Body of pancreas (tissue), 4 donors: ENCODE measurements around the gene C3orf70. TPM values are rescaled to one million over a fixed set of nuclear protein-coding genes. Genes with fewer than 3 reads are reported as not detected.
A peak's percentile ranks its signal among the peaks of the same experiment; 100 is the strongest.

Source experiments
- ATAC-seq: fragments of 150-250 bp; one replicate; pipeline ENCODE4 v1.9.1; 2016
- DNase-seq, 4 donors: peaks; one replicate each; pipeline ENCODE4 v3.0.0-alpha.2; 2019
- H3K27ac ChIP-seq, 4 donors: fragments of 200-600 bp; sonication (generic); 1 replicate in 3 of 4; 2 replicates in 1 of 4; pipeline versions ENCODE4 v1.5.1 to v1.6.1; 2016 to 2019; ENCODE audit warnings: mild to moderate bottlenecking in 1 of 4, mixed read lengths in 1 of 4, moderate library complexity in 1 of 4
- H3K27me3 ChIP-seq, 2 donors: fragments of 200-600 bp; sonication (generic); one replicate each; pipeline ENCODE4 v1.6.0; 2016; ENCODE audit warnings: mild to moderate bottlenecking in 1 of 2
- H3K36me3 ChIP-seq, 2 donors: fragments of 200-600 bp; sonication (generic); replicated peaks in 1 of 2; 2 replicates each; pipeline ENCODE4 v1.5.1; 2016; ENCODE audit warnings: low read depth in 2 of 2; ENCODE audit not compliant: insufficient read depth in 1 of 2
- H3K4me1 ChIP-seq: fragments of 200-600 bp; sonication (generic); one replicate; pipeline ENCODE4 v1.6.0; 2016
- H3K4me3 ChIP-seq, 2 donors: fragments of 200-600 bp; sonication (generic); 1 replicate in 1 of 2; 2 replicates in 1 of 2; pipeline ENCODE4 v1.5.1; 2016 to 2019
- H3K9me3 ChIP-seq, 3 donors: fragments of 200-600 bp; sonication (generic); 1 replicate in 2 of 3; 2 replicates in 1 of 3; pipeline ENCODE4 v1.5.1; 2016
- CTCF ChIP-seq, 7 experiments: fragments of 450-650 bp in 4 of 7; fragments of 200-600 bp in 3 of 7; sonication (generic) in 3 of 7; IDR thresholded peaks; one replicate each; pipeline ENCODE4 v1.5.1; 2016 to 2019; ENCODE audit warnings: antibody characterized with exemption in 7 of 7
- POLR2A ChIP-seq, 3 donors: fragments of 450-650 bp; IDR thresholded peaks; one replicate each; pipeline ENCODE4 v1.6.1; 2016; ENCODE audit warnings: antibody characterized with exemption in 3 of 3, mild to moderate bottlenecking in 2 of 3
- WGBS, 2 donors: methylation state at CpG; one replicate each; pipeline ENCODE4 v1.1.5; 2017; 5-methylcytosine and 5-hydroxymethylcytosine counted together
- intact Hi-C: fragments of 100-400 bp; cut with DNase I; formaldehyde crosslinking; loops from one replicate; pipeline ENCODE4 v1.15.1; 2023
- total RNA-seq, 2 donors: library from RNA; depleted of rRNA; stranded (reverse); fragments of >200 nt; gene quantifications; one replicate each; pipeline ENCODE4 v1.1.0, GENCODE V29; 2016

The C3orf70 gene
- total RNA-seq, 2 donors from 2014 or later = 0.99 to 1.0 TPM

GRCh38 chr3:185151964-185152409 lies 873 bp downstream of the C3orf70 start:
- TF ChIP-seq POLR2A (IDR thresholded peaks at IDR 0.05) = no peak
- TF ChIP-seq CTCF (IDR thresholded peaks at IDR 0.05) = no peak
- ATAC-seq (no peak), DNase-seq (no peak)
- H3K27ac ChIP-seq = peak overlapping the region in 1 of 4 donors; percentile 41
- H3K36me3 ChIP-seq = no peaks in the 10 kb centered on the region
- intact Hi-C loops = no loop called here
- WGBS, 2 donors = 1 to 11% methylated on average over 9 of the region's 9 CpGs
- no peak overlapping the region for H3K4me3 ChIP-seq
- H3K4me1 ChIP-seq = peaks cover 20% of the 10 kb centered on the region
- H3K9me3 ChIP-seq = no peaks in the 10 kb centered on the region
- peaks cover 0 to 8% of the 10 kb centered on the region in 2 donors for H3K27me3 ChIP-seq

DNA sequence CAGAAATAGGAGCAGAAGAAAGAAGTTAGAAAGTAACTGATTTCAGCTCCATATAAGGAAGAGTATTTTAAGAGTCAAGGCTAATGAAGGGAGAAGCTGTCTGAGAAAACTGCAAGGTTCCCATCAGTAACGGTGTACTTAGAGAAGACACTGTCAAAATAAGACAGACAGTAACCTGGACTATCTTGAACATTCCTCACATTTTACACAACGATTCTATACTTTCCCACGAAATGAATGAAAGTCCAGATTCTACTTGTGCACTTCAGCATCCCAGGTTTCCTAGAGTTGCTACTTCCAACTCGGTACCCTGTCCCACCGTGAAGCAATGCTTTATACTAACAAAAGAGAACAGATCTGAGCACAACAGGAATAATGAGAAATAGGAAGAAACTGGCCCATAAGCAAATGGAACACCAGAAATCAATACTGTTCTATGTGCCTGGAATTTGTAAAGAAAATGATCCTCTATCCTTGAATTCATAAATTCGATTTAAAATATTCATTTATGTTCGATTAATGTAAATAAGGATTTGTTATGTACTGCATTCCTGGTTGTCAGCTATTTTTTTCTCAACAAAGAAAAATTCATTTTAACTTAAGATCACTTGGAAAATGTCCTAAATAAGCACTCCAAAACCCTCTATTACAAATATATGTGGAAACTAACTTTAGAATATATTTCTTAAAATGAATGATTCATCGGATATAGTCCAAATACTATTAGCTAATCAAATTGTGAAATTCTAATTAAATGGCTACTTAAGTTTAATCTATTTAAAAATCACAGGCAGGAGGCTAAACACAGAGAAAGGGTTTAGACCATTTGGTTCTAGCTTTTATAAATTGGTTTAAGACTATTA lies 1.5 kb downstream of the C3orf70 start:
- Histone ChIP-seq H3K36me3 (no peaks in the 10 kb centered on the region), H3K9me3 (no peaks in the 10 kb centered on the region), H3K27me3 (peaks cover 0 to 8% of the 10 kb centered on the region in 2 donors), H3K27ac (no peak overlapping the region), H3K4me1 (peaks cover 20% of the 10 kb centered on the region), H3K4me3 (no peak overlapping the region)
- WGBS, 2 donors = 41 to 51% methylated on average over 8 of the region's 8 CpGs
- no peak for ATAC-seq
- intact Hi-C loops = no loop called here
- no peak for TF ChIP-seq CTCF (IDR thresholded peaks at IDR 0.05)
- TF ChIP-seq POLR2A (IDR thresholded peaks at IDR 0.05) = no peak
- DNase-seq = no peak

- H3K4me1 ChIP-seq = peaks cover 20% of the 10 kb centered on the region
- peaks cover 0 to 8% of the 10 kb centered on the region in 2 donors for H3K27me3 ChIP-seq
- H3K9me3 ChIP-seq = no peaks in the 10 kb centered on the region
- no peak overlapping the region for H3K27ac ChIP-seq
- TF ChIP-seq CTCF (IDR thresholded peaks at IDR 0.05) = no peak
- no peak for TF ChIP-seq POLR2A (IDR thresholded peaks at IDR 0.05)
- no peaks in the 10 kb centered on the region for H3K36me3 ChIP-seq
- DNase-seq (no peak), ATAC-seq (no peak)
- intact Hi-C loops = no loop called here
- no peak overlapping the region for H3K4me3 ChIP-seq
- WGBS, 2 donors = 76 to 89% methylated on average over 1 of the region's 1 CpG
Measured at GRCh38 chr3:185150561-185150960, 2.3 kb downstream of the C3orf70 start.

DNA sequence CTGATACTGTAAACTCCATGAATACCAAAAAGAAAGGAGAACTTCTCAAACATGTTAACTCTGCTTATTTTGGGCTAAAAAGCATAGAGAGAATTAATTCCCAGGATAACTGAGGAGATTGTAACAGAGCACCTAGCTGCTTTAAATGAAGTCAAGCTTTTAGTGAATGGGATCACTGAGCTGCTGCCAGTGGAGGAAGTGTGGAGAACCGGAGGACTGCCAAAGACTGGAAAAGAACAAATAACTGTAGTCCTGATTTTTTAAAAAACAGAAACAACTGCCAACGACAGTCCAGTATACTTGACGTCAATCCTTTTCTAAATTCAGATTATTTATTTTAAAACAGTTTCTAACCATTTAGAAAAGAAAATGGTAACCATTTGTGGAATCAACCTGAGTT lies 3.3 kb downstream of the C3orf70 start:
- Histone ChIP-seq H3K4me3 (no peak overlapping the region), H3K27ac (no peak overlapping the region), H3K27me3 (peaks cover 0 to 8% of the 10 kb centered on the region in 2 donors), H3K36me3 (no peaks in the 10 kb centered on the region), H3K9me3 (no peaks in the 10 kb centered on the region), H3K4me1 (peaks cover 20% of the 10 kb centered on the region)
- no peak for ATAC-seq
- no peak for TF ChIP-seq CTCF (IDR thresholded peaks at IDR 0.05)
- TF ChIP-seq POLR2A (IDR thresholded peaks at IDR 0.05) = no peak
- intact Hi-C loops = no loop called here
- no peak for DNase-seq
- 51 to 60% methylated on average over 3 of the region's 3 CpGs for WGBS, 2 donors

- no peak for ATAC-seq
- no peaks in the 10 kb centered on the region for H3K36me3 ChIP-seq
- no peaks in the 10 kb centered on the region for H3K27me3 ChIP-seq
- H3K4me1 ChIP-seq = no peaks in the 10 kb centered on the region
- intact Hi-C loops = no loop called here
- H3K4me3 ChIP-seq = no peak overlapping the region
- no peak for DNase-seq
- H3K9me3 ChIP-seq = no peaks in the 10 kb centered on the region
- TF ChIP-seq POLR2A (IDR thresholded peaks at IDR 0.05) (no peak), CTCF (IDR thresholded peaks at IDR 0.05) (no peak)
- WGBS, 2 donors = 61 to 72% methylated on average over 6 of the region's 6 CpGs
- no peak overlapping the region for H3K27ac ChIP-seq
Measured at GRCh38 chr3:185145511-185145910, 7.3 kb downstream of the C3orf70 start.
